Stimulated activated CD8-positive, alpha-beta memory T cell treated with anti-CD3 and anti-CD28 coated beads, Interleukin-15, amount 100 ng/mL, for 24 hours (primary cell): ENCODE measurements around the gene SREBF2.

Source experiments
- DNase-seq: peaks from one replicate; pipeline ENCODE4 v3.0.0-alpha.2; 2020; ENCODE audit warnings: low read depth

Gene SREBF2

DNA sequence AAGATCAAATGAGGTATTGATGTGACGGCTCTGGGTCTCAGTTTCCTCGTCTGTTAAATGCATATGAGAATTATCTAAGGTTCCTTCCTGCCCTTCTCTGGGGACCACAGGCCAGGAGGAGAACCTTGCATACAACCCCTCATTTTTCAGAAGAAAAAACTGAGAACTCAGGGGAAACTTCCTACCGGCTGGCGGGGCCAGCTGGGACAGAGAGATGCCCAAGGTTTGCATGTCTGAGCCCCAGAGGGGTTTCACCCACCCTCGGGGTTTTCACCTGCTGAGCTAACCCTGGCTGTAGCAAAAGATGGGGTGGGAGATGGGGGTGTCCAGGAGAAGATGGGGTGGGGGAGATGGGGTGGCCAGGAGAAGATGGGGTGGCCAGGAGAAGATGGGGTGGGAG lies 89.4 kb downstream of the SREBF2 start:
- no peak for DNase-seq

DNA sequence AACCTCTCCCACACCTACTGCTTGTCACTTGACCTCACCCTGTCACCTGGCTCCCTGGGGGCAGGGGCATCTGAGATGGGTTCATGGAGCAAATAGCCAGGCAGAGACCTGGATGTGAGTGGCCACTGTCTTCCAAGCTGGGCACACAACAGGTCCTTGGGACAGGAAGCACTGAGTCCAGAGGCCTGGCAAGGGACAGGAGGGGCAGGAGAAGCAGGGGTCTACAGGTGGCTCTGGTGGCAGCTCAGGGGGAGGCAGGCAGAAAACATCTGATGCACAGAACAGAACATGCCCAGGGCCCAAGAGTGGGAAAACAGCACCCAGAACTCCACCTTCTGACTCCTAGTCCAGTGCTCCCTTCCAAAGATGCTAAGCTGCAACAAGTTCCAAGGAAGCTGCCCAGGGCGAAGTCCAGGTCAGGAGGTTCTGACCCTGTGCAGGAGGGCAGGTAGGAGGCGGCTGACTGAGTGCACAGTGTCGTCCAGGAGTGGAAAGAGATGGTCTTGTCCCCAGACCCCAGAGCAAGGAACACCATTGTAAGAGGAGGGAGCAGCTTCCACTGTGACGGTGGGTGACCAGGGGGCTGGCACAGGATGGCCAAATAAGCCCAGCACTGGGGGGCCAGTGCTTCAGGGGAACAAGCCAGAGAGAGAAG lies 90.2 kb downstream of the SREBF2 start:
- DNase-seq = no peak

DNA sequence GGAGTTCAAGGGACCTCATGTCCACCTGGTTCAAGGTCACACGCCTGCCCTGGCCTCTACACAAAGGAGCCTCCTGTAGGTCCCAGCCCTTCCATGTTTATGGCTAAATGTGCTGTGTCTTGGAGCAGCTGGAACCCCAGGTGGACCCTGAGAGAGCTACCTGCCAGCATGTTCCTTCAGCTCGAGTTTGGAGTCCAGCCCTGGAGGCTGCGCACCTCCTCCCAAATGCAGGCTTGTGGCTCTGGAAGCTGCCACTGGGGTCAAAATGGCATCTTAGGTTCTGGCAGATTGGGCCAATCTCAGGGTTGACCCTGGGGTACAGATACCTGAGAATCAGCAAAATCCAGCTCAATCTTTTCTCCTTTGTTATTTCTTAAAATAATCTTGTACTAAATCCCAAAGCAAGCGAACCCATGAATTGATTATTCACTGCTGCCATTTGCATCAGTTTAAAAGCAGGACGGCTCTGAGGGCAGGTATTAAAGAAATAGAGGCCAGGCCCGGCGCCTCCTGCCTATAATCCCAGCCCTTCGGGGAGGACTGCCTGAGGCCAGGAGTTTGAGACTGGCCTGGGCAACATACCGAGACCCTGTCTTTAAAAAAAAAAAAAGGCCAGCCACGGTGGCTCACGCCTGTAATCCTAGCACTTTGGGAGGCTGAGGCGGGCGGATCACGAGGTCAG lies 90.8 kb downstream of the SREBF2 start:
- no peak for DNase-seq

DNA sequence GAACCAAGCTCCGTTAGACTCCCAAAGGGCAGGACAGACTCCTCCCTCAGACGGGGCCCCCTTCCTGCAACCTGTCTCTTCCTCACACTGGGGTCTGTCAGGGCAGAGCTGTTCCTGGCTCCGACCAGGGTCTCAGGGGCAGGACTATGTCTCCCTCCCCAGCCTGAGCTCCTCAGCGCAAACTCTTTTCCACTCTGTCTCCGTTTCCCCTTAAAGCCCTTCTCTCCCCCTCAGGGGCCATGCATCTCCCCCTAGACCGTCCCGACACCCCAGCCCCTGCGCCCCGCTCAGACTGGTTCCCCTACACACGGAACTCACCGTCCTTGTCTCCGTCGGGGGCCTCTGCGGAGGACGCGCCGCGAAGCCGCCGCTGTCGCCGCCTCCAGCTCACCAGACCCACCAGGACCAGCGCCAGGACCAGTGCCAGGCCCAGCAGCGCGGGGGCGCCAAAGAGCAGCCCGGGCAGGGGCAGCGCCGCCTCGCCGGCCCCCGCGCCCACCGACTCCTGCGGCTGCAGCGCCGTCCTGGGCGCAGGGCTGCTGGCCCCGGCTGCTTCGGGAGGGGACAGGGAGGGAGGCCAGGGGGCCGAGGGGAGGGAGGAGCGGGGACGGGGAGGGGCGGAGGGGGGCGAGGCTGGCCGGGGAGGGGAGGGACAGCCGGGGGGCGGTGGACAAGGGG lies 93.0 kb downstream of the SREBF2 start:
- peak; percentile 53 for DNase-seq

DNA sequence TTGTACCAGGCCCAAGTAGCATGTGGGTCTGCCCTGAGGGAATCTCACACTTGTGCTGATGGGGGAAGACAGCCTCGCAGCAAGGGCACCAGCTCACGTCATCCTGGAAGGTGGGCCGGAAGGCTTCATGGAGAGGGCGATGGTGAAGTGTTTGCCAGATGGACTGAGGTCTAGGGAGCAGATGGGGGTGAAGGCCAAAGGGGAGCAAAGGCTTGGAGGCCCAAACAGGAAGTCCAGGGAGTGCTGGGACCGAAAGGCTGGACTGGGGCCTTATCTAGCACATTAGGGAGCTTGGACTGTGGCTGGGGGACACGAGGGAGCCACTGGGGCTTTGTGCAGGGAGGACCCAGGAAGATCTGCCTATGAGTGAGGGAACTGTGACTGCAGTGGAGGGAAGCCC lies 94.9 kb downstream of the SREBF2 start:
- no peak for DNase-seq

DNA sequence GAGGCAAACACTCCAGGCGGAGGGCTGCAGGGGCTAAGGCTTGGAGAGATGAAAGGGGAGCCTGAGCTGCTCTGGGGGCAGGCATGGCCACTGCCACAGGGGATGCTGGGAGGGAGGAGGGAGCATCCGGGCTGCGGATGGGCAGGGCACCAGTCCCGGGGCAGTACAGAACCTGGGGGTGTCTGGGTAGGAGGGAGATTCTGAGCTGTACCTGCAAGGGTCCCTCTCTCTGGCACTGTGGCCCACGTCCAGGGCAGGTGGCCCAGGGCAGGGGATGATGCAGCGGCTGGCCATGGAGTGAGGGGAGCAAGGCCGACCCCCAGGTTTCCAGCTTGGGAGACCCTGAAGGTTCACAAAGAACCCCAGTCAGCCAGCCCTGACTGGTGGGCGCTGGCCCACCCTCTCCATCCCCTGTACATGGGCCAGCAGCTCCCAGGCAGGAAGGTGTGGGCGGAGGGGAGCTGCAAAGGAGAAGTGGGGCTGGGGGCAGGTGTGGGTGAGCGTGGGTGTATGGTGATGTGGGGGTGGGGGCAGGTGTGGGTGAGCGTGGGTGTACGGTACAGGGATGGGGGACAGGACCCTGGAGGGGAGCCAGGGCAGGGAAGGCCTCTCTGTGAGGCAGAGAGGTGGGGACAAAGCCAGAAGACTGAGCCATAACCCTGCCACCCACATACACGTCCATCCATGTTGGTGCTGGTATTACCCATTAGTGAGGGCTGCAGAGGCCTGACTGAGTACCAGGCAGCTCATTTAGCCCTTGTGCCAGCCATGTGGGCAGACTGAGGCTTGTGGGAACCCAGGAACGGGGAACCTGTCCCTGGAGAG lies 95.9 kb downstream of the SREBF2 start:
- DNase-seq = no peak

DNA sequence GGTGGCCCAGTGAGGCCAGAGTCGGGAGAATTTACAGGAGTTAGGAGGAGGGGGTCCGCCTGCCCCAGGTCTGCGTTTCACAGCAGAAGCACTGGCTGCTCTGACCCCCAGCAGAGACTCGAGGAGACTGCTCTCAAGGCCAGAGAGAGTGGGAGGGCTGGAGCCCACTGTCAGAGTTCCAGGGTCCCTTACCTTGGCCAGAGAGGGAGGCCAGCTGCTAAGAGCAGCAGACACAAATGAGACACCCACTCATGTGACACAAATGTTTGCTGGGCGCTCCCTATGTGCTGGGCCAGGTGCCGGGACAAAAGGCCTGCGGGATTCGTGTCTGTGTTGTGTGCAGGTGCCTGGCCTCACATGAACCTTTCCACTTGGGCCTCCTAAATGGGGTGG lies 96.5 kb downstream of the SREBF2 start:
- DNase-seq = no peak

DNA sequence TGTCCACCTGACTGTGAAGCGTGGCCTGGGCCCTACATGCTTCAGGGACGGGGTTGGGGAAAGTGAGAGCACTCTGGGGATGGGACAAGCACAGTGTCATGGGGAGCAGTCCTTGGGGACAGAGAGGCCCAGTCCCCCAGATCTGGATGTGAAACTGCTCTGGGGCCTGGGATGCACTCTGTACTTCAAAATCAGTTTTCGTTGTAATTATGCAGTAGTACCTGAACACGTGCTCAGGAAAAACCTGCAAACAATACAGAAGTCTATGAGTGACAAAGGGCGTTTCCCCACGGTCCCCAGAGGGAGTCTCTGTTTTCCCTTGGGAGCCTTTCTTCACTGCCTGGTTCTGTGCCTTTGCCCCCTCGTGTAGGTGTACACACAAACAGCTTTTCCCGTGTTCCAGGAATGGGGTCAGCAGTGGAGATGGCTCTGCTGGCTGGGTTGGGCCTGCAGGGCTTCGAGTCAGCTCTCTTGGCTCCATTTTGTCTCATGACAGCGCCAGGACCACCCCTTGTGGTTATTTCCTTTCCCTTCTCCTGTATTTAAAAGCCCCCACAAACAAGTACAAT lies 98.9 kb downstream of the SREBF2 start:
- DNase-seq = no peak

DNA sequence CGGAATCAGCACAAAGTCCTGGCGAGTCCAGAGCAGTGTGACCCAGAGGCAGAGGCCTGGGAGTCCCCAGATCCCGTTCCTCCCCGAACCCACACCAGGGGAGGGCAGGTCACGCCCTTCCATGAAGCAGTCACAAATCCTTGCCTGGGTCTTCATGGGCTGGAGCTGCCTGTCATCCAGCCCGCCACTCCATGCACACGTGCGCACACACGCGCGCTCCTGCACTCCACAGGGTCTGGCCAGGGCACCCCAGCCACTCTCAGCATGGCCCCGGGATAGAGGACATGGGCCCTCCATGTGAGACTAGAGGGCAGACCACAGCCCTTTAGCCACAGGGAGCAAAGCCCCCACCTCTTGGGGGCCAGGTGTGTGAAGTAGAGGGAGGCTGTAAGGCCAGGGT lies 99.4 kb downstream of the SREBF2 start:
- DNase-seq = no peak

DNA sequence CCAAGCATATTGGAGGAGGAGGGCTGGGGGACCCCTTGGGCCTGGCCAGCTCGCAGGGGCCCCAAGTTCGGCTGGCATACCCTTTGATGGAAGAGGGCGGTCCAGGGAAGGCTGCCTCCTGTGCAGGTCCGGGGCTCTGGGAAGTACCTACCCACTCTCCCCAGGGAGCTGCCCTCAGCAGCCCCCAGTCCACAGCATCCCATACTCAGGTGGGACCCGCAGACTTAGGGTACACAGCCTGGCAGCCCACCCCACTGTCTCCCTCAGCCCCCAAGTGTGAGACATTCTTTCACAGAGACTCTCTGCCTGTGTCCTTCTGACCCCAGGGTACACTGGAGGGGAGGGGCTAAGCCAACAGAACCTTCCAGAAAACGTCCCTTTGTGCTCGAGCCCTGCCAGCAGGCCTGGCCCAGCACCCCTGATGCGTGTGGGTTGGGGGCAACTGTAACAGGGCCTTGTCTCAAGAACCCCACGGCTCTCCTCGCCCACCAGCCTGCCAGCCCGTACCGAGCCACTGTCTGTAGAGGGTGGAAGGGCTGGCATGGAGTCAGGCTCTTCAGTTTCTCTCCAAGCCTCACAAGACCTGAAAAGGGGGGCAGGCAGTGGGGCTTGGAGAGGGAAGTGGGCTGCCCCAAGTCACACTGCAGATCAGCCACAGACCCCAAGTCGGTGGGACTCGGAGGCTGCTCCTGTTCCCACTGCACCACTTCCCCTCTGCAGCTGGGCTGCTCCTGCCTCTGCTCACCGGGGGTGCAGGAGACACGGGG lies 100.7 kb downstream of the SREBF2 start:
- DNase-seq = no peak

DNA sequence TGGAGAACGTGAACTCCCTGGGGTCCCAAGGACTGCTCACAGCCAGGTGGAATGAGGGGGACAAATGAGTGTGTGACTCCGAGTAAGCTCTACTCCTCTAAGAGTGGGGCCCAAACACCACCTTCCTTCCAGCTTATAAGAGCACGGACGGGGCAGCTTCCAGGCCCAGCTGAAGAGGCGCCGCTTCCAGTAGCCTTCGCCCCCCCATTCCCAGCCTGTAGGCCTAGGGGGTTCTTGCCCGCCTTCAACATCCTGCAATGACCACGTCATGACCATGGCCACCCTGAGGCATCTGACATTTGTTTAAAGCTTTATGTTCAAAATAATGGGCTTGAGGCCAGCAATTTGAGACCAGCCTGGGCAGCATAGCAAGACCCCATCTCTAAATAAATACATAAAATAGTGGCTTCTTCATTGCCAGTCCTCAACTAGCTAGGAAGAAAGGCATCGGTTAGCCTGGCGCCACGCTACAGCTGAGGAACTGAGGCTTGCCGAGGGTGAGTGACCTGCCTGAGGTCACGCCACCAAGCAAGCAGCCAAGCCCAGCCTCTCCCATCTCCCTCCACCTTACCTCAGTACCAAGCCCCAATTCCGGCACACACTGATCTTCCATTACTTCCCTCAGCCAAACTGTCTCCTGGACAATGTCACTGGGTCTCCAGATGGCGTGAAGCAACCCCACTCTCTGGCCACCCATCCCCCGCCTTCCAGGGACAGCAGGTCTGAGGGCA lies 101.5 kb downstream of the SREBF2 start:
- no peak for DNase-seq

DNA sequence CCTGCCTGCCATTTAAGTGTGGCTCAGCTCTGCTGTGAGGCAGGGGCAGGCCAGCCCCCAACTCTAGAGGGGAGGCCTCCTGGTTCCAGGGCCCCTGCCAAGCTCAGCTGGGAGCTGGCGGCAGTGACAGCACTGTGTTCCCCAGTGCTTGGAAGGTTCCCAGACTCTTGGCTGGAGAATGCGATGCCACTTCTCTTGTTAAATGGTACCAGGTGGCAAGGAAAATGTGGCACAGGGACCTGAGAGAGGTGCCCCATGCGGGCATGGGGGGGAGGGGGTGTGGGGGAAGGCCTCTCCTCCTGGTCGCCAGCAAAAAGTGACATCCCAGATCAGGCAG lies 102.1 kb downstream of the SREBF2 start:
- DNase-seq = no peak

DNA sequence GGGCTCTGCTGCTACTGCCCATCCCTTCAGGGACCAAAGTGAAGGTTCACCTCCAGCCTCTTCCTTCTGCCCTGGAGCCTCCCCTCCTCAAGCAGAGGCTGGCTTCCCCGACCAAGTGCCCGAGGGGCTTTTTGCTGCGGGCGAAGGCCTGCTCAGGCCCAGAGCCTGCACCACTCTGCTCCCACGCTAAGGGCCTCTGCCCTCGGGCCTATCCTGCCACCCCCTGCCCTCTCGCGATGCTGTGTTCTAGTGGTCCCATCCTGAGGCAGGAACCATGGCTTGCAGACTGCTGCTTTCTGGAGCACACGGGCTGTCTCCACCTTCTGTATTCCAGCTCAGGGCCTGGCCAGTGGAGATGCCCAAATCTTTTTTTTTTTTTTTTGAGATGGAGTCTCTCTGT lies 102.6 kb downstream of the SREBF2 start:
- no peak for DNase-seq

DNA sequence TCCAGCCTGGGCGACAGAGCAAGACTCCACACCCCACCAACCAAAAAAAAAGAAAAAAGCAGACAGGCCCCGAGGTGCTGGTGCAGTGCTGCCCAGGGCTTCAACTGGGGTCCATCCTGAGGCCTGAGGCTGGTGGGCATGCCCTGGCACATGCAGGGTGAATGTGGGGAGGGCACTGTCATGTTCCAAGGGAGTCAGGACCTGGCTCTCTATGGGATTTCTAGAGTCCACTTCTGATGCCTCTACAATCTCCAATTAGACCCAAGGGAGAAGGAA lies 103.9 kb downstream of the SREBF2 start:
- no peak for DNase-seq

DNA sequence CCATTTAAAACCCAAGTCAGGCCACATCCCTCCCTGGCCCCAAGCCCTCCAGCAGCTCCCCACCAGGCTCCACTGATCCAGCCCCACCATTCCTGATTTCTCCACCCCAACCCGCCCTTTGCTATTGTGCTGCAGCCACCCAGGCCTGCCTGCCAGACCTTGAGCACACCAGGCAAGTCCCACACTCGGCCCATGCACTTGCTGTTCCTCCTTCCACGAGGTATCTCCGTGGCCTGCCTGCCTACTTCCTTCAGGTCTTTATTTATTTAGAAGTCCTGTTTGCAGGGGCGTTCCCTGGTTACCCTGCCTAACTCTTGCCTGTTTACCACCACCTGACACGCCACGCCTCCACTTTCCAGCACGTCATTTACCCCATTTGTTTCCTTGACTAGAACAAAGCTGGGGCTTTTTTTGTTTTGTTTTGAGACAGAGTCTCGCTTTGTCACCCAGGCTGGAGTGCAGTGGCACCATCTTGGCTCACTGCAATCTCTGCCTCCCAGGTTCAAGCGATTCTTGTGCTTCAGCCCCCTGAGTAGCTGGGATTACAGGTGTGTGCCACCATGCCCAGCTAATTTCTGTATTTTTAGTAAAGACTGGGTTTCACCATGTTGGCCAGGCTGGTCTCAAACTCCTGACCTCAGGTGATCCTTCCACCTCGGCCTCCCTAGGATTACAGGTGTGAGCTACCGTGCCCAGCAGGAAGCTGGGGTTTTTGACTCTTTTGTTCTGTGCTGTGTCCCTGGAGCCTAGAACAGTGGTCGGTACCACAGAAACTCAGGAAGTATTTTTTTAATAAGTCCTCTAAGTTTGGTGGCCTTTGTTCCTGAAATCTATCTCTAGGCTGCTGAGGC lies 107.3 kb downstream of the SREBF2 start:
- peak; percentile 51 for DNase-seq

DNA sequence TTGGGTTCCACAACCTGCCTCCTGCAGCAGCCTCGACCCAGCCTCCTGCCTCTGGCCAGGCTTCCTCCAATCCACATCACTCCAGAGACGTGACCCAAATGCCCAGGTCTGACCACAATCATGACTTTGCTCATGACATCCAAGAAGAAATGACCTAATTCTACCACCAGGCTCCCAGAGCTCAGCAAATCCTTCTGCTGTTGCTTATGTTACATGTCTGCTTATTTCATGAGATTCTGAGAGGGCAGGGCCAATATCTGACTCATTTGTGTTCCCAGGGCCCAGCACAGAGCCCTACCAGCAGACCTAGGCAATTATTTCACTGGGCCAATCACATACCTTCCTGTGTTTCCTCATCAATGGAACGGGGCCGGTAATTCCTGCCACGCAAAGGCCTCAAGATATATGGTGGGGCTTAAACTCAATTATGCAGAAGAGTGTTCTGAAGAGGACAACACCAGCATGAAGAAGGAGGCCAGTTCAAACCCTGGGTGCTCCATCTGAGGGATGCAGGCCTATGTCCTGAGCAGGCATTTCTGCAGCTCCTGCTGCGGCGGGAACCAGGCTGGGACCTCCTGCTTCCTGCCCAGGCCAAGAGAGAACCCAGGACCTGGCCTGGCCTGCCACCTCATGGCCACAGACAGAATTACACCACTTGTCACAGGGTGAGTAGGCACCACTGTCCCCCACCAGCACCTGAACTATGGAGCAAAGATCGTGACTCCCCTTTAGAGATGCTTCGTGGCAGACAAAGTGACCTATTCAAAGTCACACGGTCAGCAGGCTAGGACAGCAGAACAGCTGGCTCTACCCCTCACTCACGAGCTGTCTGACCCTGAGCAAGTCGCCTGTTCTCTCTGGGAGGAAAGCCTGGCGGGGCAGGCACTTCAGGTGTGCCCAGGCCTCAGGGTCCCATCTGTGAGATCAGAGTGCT lies 108.2 kb downstream of the SREBF2 start:
- peak; percentile 51 for DNase-seq

DNA sequence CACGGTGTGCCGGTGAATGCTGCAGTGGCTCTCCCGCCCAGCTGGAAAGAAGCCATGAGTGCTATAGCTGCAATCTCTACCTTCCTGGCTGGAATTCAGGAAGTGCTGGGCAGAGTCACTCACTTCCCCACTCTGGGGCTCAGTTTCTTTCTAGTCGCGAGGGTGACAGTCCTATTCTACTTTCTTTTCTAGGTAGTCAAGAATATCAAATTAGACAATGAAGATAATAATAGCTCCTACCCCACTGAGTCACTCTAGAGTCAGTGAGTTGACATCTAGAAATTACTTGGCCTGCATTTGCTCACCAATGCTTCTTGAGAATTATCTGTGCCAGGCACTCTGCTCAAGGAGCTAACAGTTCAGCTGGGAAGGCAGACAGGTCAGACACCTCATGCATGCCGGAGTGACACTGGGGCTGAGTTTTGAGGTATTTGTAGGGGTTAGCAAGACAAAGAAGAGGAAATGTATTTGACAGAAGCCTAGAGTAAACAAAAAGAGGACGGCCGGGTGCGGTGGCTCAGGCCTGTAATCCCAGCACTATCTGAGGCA lies 110.8 kb downstream of the SREBF2 start:
- no peak for DNase-seq

DNA sequence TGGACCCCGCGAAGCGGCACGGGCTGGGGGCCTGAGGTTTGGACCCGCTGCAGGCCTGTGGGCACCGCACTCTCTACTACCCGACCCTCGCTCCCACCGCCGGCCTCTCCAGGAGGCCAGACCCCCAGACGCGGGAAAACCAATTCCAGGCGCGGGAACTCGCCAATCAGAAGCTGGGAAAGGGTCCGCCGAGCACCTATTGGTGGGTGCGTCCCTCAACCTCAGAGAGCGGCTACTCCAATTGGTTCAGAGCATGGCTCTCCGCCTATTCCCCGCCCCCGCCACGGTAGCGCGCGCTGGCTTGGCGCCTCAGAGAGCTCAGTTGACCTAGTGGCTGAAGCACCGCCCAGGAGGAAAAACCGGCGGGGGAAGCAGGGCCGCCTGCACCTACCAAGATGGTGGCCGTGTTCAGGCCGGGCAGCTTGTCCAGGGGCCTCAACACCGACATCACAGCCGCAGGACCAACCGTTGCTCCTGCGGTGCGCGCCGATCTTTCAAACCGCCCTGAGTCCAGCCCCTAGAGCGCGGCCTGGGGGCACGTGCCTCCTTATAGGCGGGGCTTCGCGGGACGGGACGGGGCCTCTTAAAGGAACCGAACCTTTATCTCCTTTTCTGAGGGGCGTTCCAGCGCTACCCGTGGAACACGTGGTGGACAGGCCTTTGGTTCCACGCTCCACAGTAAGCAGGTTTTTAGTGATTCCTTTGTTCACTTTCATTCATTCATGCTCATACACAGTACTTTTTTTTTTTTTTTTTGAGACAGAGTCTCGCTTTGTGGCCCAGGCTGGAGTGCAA lies 113.9 kb downstream of the SREBF2 start, which contains the start of gene CENPM:
Gene CENPM, minus strand, starts transcription at position 524 of the 795 bp plus-strand sequence. Its CDS starts 76 bp downstream, at position 448.
- peak; percentile 75 for DNase-seq
